MM.1S (cell line): Measurements from ENCODE around the gene ZNF491.

ENCODE experiments used
- EZH2 ChIP-seq: fragments of 300-600 bp; sonication (generic); optimal IDR thresholded peaks from 2 replicates; pipeline ENCODE3; 2017; ENCODE audit warnings: low read depth, mild to moderate bottlenecking, antibody characterized with exemption, low read length, mixed read lengths
- TF ChIP-seq, protein P1 (sequence below): fragments of 300-600 bp; sonication (generic); IDR thresholded peaks from 2 replicates; pipeline ENCODE4 v1.5.1; 2016; ENCODE audit warnings: antibody characterized with exemption, low read length, mixed read lengths

DNA sequence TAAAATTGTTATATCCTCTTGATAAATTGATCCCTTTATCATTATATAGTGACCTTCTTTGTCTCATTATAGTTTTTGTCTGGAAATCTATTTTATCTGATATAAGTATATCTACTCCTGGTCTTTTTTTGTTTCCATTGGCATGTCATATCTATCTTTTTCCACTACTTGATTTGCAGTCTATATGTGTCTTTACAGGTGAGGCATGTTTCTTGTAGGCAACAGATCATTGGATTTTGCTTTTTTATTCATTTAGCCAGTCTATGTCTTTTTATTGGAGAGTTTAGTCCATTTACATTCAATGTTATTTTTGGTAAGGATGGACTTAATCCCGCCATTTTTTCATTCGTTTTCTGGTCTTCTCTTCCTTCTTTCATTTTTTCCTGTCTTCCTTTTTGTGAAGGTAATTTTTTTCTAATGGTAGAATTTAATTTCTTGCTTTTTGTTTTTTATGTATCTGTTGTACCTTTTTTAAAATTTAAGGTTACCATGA, 46.0 kb upstream of the ZNF491 start:
- TF ChIP-seq, protein P1, sequence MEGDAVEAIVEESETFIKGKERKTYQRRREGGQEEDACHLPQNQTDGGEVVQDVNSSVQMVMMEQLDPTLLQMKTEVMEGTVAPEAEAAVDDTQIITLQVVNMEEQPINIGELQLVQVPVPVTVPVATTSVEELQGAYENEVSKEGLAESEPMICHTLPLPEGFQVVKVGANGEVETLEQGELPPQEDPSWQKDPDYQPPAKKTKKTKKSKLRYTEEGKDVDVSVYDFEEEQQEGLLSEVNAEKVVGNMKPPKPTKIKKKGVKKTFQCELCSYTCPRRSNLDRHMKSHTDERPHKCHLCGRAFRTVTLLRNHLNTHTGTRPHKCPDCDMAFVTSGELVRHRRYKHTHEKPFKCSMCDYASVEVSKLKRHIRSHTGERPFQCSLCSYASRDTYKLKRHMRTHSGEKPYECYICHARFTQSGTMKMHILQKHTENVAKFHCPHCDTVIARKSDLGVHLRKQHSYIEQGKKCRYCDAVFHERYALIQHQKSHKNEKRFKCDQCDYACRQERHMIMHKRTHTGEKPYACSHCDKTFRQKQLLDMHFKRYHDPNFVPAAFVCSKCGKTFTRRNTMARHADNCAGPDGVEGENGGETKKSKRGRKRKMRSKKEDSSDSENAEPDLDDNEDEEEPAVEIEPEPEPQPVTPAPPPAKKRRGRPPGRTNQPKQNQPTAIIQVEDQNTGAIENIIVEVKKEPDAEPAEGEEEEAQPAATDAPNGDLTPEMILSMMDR = no peak
- TF ChIP-seq EZH2 = no peak
